ENCODE data around the gene XYLT1.

The XYLT1 gene

GRCh38 chr16:17457513-17457912 is 13.2 kb downstream of the XYLT1 start:
- no peak for DNase-seq

GRCh38 chr16:17454162-17454730 is 16.5 kb downstream of the XYLT1 start:
- no peak for DNase-seq

- no peak for DNase-seq
Measured at GRCh38 chr16:17453364-17454038, 17.3 kb downstream of the XYLT1 start.

GRCh38 chr16:17452922-17453321 is 17.8 kb downstream of the XYLT1 start:
- no peak for DNase-seq

- no peak for DNase-seq
Measured at GRCh38 chr16:17451843-17452242, 18.9 kb downstream of the XYLT1 start.

GRCh38 chr16:17450291-17450690 is 20.5 kb downstream of the XYLT1 start:
- DNase-seq = no peak

GRCh38 chr16:17448640-17449638 is 21.8 kb downstream of the XYLT1 start:
- DNase-seq = no peak

GRCh38 chr16:17447101-17447569 is 23.6 kb downstream of the XYLT1 start:
- no peak for DNase-seq

- no peak for DNase-seq
Measured at GRCh38 chr16:17446661-17447060, 24.1 kb downstream of the XYLT1 start.

GRCh38 chr16:17445421-17445820 is 25.3 kb downstream of the XYLT1 start:
- DNase-seq = no peak

GRCh38 chr16:17444658-17445057 is 26.1 kb downstream of the XYLT1 start:
- no peak for DNase-seq

GRCh38 chr16:17440131-17440530 is 30.6 kb downstream of the XYLT1 start:
- no peak for DNase-seq

GRCh38 chr16:17439580-17439979 is 31.2 kb downstream of the XYLT1 start:
- no peak for DNase-seq

GRCh38 chr16:17437981-17438380 is 32.8 kb downstream of the XYLT1 start:
- no peak for DNase-seq

GRCh38 chr16:17437127-17437720 is 33.5 kb downstream of the XYLT1 start:
- DNase-seq = no peak

- DNase-seq = no peak
Measured at GRCh38 chr16:17435318-17435717, 35.4 kb downstream of the XYLT1 start.

GRCh38 chr16:17433577-17434451 is 36.9 kb downstream of the XYLT1 start:
- DNase-seq = no peak

- DNase-seq = no peak
Measured at GRCh38 chr16:17432901-17433576, 37.7 kb downstream of the XYLT1 start.

- DNase-seq = no peak
Measured at GRCh38 chr16:17431968-17432625, 38.7 kb downstream of the XYLT1 start.

- no peak for DNase-seq
Measured at GRCh38 chr16:17431012-17431411, 39.7 kb downstream of the XYLT1 start.

GRCh38 chr16:17426451-17426850 is 44.3 kb downstream of the XYLT1 start:
- no peak for DNase-seq

Measured in COR-L47 (cell line).